Stimulated activated CD8-positive, alpha-beta memory T cell treated with anti-CD3 and anti-CD28 coated beads, Interleukin-7, amount 100 ng/mL, for 24 hours (primary cell): Measurements from ENCODE around the gene EPHA1.
"Not testable (repeated sequence)": the region's sequence is repeated elsewhere in the genome, so short reads cannot be mapped to it uniquely, and the experiment has no call there.

ENCODE experiments used
- DNase-seq: peaks from one replicate; pipeline ENCODE4 v3.0.0-alpha.2; 2020; ENCODE audit warnings: low read depth

The EPHA1 gene

GRCh38 chr7:143431109-143431508 lies 22.5 kb upstream of the EPHA1 start:
- DNase-seq: no peak

DNA sequence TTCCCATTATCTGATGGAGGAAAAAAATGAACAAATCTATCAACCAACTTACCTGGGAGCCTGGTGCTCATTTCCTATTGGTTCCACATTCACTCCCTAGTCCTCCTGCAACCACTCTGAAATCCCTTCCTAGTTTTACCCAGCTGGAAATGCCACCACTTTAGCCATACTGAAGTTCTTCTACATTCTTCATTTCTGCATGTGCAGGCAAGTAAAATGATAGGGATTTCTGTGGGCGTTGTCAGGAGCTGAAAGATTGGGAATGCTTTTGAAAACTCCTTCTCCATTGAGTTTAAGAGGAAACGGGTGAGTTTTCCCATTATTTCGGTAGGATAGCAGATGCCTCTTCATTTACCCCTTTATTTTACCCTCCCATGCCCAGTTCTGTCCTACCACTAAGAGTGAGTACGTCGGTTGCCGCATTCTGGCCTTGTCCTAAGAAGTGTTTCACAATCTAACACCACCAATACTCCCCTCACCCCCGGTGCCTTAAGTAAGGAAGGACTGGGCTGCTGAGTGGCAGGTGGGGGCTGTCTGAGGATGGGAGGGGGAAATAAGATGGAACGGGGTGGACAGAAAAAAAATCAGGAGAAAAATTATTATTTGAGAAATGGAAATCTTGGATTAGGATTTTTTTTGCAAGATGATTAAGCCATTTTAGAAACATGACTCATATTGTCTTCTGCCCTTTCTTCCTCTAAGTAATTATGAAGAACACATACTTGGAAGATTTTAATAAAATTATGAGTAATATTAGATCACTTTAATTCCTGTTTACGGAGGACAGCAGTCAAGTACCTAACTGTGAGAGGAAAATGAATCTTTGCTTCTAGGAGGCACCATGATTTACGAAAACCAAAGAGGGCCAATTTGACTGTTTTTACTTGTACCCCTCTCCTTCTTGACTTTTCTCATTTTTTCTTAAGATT lies 21.4 kb upstream of the EPHA1 start:
- DNase-seq: no peak

DNA sequence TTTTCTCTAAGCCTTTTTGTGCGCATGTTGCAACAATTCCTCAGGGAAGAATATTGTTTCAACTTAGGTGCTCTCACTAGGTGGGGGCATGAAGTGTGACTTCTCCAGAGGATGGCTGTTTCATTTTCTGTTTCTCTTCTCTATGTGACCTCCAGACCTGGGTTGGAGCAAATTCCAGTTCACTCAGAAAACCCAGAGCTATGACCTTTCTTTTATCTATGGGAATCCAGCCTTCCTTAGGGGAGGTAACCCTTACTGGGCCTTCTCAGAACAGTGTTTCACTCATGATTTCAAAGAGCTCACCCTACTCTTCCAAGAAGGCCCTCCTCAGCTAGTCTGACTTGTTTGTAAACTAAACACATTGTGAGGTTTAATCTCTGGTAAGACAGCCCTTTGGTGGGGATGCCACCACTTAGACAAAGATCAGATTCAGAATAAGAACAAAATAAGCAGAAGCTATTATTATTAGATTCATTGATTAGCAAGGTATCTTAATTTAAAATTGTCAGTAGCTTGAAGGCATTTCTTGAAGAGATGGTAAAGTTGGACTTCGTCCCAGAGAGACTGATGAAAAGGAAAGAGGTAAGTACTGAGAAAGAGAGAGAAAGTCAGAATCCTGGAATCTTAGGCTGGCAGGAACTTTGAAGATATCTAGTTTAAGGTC lies 18.0 kb upstream of the EPHA1 start:
- no peak for DNase-seq

DNA sequence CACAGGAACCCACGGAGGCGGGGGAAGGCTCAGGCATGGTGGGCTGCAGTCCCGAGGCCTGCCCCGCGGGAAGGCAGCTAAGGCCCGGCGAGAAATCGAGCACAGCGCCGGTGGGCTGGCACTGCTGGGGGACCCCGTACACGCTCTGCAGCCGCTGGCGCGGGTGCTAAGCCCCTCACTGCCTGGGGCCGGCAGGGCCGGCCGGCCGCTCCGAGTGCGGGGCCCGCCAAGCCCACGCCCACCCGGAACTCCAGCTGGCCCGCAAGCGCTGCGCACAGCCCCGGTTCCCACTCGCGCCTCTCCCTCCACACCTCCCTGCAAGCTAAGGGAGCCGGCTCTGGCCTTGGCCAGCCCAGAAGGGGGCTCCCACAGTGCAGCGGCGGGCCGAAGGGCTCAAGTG lies 15.8 kb upstream of the EPHA1 start:
- DNase-seq: not testable (repeated sequence)

- no peak for DNase-seq
Measured at GRCh38 chr7:143422033-143422432, 13.4 kb upstream of the EPHA1 start.

GRCh38 chr7:143420624-143421023 lies 12.0 kb upstream of the EPHA1 start:
- DNase-seq: not testable (repeated sequence)

- no peak for DNase-seq
Measured at GRCh38 chr7:143419880-143420279, 11.2 kb upstream of the EPHA1 start.

DNA sequence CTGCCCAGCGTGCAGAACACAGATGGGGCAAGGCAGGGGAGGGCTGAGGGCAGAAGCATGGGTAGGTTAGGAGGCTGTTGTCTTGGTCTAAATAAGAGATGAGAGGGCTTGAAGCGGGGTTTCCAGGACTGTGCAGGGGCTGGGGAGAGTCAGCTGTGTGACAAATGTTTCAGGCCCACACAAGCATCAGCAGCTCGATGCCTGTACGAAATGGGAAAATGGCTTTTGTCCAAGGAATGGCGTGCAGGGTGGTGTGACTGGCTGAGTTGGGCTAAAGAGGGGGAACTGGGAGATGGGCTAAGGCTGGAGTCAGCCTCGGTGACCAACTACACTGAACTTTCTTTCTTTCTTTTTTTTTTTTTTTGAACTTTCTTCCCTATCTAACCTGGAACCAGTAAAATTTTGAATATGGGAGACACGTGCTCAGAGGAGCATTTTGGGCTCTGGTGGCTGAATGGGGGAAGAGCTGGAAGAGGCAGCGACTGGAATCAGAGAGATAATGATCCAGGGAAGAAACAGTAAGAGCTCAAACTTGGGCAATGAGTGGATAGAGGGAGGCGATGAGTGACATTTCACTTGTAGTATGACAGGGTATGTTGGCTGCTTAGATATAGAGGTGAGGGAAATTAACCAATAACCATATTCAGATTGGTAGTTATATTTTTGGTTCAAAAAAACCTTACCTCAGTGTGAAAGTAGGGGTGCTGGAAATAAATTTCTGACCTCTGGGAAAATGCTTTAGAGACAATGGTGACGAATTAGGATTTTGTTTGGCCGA lies 10.2 kb upstream of the EPHA1 start:
- no peak for DNase-seq

DNA sequence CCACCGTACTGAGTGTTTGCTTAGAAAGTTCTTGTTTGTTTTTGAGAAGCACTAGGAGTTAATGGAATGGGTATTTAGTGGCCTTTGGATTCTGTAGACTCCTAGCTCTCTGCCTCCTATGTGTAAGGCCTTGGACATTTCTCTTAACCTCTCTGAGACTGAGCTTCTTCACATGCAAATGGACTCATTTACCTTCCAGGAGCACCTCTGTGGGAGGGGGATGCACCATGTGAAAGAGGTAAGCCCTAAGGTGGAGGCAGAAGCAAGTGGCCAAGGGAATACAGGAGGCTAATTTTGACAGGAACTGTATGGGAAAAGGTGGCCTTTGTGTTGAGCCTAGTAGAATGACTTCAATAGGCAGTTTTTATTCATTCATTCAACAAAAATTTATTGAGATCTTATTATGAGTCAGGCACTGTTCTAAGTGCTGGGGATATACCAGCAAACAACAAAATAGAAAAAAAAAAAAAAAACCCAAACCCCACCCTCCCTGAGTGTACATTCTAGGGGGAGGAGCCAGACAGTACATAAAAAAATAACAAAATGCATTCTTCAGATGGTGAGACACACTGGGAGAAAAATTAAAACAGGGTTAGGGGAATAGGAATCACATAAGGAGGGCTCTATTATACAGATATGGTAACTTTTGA lies 9.2 kb upstream of the EPHA1 start:
- DNase-seq: no peak

DNA sequence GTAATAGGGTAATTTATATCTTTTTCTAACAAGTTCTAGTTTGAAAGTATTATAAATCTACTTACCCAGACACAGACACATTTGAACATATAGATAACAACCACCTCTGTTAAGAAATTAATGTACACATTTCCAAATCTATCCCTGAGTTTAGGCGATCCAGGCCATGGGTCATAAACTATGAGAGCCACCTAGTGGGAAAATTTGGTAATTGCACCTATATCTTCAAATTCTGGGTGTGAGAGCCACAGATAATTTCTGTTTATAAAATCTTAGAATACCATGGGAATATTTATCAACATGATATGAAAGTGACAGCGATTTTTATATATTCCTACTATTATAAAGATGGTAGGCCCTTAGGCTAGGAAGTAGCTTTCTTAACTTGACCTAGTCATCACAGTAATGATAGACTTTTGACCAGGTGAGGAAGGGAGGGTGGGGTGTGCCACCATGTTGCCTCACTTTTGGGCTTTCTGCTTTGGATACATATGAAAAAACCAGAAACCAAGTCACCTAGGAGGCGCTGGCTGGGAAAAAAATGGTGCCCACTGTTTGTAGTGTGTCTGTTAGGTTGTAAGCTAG lies 8.0 kb upstream of the EPHA1 start:
- no peak for DNase-seq

DNA sequence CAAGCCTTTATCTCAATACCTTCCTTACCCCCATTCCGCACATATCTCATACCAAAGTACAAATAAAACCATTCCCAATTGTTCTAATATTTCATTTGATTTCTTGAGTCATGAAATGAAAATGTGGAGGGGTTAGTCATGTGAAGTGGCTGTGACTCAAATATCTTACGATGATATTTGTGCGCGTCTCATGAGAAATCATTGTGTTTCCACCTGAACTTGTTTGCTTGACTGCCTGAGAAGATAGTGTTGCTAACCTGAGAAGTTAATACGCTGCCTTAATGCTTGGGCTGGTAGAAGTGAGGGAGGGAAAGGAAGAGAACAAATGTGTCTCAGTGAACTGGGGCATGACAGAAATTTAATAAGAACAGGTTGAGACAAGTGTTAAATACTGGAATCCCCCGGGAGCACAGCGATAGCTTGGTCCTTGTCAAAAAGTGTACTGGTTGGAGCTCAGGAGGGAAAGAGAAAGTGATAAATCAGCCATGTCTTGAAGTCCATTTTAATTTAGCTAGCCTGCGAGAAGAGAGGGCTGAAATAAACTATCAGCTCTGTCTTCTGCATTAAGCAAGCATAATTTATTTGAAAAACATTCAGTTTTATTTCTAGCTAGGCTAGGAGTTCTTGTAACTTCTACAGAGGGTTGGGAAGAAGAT lies 7.2 kb upstream of the EPHA1 start:
- no peak for DNase-seq

DNA sequence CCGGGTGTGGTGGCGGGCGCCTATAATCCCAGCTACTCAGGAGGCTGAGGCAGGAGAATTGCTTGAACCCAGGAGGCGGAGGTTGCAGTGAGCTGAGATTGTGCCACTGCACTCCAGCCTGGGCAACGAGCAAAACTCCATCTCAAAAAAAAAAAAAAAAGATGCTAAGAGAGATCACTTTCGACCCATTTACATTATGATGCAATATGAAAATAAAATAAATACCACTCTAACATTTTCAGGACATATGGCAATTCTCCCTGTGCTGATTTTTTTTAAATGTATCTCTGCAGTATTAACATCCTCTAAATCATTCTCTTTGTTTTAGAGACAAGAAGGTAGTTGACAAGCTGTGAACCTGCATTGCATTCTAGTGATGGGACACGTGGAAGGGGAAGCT lies 6.6 kb upstream of the EPHA1 start:
- DNase-seq: not testable (repeated sequence)

DNA sequence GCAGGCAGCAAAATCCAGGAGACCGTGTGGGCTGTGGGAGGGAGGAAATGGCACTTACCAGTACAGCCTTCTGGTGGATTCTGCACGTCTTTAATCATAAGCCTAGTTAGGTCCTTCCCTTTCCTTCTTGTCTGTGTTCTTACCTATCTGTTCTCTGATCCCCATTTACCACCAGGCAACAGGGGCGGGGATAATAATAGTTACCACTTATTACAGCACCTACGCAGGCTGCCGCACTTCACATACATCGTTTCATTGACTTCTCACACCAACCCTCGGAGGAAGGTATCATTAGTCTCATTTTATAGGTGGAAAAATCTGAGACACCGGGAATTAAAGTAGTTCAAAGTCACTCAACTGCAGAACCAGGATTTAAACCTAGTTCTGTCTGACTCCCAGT lies 4.5 kb upstream of the EPHA1 start:
- DNase-seq: no peak

DNA sequence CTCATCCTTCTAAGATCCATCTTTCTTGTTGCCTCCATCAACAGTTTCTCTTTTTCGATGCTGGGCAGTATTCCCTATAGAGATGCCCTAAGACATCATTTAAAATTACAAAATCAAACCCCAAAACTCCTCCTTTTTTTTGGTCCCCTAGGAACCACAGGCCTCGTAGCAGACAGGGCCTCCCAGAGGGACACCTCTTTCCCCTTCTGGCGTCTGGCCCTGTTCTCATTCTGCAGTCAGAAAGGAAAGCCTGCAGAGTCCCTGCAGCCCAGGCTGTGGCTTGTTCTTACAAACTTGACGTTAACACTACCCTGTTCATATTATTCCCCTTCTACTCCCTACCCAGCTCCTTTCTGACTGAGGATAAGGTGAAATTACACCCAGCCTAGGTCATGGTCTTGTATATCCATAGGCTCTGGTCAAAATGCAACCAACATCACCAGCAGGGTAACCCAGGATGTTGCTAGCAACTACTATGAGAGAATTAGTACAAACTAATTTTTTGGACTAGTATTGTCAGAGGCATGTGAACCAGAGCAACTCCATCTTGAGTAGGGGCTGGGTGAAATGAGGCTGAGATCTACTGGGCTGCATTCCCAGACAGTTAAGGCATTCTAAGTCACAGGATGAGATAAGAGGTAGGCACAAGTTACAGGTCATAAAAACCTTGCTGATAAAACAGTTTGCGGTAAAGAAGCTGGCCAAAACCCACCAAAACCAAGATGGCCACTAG lies 3.5 kb upstream of the EPHA1 start:
- no peak for DNase-seq

- no peak for DNase-seq
Measured at GRCh38 chr7:143410521-143411004, 1.9 kb upstream of the EPHA1 start.

DNA sequence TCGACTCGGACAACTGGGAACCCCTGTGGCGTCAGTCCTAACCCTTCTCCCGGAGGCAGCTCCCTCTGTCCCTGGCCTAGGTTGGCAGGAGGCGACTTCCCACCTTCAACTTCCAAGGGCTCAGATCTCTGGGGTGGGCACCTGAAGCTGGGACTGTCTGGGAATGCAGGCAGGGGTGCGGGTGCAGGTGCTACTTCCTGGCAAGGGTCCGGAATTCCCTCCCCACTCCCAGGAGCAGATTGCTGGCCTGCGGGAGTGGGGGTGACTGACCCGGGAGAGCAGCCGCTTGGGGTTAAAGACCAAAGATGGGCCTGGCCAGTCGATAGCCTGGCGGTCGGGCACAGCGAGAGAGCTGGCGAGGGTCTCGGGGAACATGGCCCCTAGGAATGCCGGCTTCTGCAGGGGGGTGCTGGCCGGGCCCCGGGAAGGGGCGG lies 387 bp downstream of the EPHA1 start:
- DNase-seq: no peak

DNA sequence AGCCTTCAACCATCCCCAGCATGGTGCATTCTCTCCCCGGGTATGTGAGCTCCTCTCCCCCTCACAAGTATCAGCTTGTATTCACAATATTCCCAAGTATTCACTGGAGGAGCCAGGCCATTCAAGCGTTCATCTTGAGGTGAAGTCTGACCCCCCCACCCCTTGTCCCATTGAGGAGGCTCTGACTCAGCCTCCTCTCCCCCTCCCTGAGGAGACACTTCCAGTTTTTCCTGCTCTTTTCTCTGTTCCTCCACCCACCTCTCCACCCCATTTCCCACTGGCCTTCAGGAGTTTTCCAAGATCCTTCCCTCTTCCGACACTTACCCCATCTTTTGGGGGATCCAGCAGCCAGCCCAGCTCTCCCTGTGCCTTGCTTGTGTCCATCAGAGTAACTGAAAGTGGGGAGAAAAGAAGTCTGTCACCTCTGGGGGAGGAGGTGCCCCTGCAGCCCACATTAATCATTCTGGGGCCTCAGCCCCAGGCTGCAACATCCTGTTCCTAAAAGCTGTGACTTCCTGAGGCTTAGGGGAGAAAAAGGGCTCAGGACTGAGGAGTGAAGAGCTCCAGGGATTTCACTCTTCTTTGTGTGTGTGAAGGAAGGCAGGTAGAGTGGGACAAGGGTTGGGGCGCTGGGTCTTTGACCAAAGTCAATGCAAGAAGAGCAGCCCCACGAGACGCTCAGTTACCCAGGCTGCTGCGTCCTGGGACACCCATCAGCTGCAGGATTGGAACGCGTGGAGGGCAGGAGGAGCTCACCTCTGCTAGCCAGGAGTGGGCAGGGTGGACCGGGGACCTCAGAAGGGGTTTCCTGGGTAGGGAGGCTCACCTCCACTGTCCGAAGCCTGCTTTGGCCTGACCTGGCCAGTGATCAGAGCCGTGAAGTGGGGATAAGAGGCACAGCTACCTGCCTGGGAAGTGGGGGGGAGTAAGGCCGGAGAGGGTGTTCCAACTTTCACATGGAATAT lies 1.1 kb downstream of the EPHA1 start:
- no peak for DNase-seq

DNA sequence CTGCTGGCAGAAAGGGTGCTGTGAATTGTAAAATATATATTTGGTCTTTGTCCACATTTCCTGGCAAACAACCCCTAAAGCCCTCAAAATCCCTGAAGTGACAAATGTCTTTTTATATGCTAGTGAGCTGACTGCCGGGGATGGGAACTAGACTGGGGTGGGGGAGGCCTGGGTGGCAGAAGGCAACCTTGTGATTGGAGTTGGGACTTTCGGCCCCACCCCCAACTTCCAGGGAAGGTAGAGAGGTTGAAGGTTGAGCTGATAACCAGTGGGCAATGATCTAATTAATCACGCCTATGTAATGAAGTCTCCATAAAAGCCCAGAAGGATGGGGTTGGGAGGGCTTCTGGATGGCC lies 2.7 kb downstream of the EPHA1 start:
- no peak for DNase-seq
